8988T (cell line): Measurements from ENCODE around the gene CASTOR1.
"Not testable (repeated sequence)": the region's sequence is repeated elsewhere in the genome, so short reads cannot be mapped to it uniquely, and the experiment has no call there.

Experiments used
- DNase-seq: peaks from one replicate; pipeline ENCODE4 v3.0.0; 2011

Gene CASTOR1

DNA sequence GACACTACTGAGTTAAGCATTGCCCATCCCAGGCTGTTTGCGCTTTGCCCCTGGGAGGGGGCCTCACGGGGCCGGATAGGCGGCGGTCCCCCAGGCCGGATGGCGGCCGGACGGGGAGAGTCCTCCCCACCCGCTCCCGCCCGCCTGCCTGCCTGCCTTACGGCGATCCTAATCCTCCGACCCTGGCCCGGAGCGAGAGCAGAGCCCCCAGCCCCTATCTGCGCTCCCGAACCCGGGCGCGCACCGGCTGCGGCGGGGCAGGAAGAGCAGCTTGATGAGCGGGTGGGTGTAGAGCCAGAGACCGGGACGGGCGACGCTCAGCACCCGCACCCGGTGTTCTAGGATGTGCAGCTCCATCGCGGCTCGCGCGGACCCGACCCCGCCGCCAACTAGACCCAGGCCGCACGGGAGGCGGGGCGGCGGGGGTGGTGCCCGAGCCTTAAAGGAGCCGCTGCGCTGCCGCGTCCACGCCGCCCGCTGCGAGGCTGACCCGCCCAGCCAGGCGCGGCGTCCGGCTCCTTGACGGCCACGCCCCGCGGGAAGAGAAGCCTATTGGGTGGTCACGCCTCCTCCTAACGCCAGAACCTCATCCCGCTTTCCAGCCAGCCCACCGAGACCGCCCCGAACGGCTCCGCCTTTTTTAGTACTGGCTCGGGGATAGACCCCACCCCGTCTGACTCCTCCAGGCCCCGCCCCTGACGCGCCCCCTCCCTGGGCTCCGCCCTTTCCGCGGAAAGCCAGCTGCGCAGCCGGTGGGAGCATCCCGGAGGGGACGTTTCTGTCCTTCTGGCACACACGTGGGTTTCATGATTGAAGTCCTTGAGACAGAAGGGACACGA is at the start of gene CASTOR1:
Gene CASTOR1, minus strand, starts transcription at position 365 of the 839 bp plus-strand sequence. Its CDS starts 8 bp downstream, at position 357.
- peak; percentile 93 for DNase-seq

DNA sequence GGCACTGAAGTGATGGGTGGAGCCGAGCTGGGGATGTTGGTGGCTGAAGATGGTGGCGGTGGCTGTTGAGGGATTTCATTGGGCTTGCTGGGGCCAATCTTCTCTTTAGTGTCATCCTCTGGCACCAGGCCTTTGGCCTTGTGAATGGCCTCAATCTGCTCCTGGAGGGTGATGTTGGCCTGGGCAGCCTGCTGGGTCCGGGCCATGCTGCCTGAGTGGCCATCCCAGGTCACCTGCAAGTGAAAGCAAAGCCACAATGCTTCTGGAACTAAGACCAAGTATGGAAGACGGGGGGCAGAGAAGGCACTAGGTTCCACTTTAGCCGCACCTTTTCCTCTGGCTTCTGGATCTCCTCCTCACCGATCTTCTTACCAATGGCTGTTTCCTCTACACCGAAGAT is 49.5 kb upstream of the CASTOR1 start:
- DNase-seq: no peak

DNA sequence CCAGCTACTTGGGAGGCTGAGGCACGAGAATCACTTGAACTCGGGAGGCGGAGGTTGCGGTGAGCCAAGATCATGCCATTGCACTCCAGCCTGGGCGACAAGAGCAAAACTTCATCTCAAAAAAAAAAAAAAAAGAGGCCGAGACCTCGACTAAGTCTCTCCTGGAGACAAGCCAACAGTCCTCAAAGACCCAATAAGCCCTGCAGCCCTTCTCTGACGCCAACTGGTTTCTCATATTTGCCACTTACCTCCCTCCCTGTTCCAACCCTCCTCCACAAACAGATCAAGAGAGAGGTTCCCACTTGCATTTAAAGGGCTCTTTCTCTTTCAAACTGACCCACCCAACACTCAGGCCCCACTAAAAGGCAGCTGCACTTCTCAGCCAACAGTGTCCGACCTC is 49.0 kb upstream of the CASTOR1 start:
- not testable (repeated sequence) for DNase-seq

DNA sequence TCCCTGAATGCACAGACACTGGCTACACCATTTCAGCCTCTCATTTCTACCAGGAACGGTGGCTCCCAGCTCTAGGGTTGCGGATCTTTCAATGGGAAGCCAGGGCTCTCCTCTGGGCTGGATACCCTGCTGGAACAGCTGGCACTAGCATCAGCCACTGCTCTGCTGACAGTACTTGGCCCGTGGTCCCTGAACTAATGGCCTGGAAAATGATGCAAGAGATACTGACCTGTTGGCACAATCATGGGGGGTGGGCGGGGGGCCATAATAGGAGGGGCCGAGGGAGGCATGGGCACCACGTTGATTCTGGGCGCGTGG is 48.1 kb upstream of the CASTOR1 start:
- no peak for DNase-seq

DNA sequence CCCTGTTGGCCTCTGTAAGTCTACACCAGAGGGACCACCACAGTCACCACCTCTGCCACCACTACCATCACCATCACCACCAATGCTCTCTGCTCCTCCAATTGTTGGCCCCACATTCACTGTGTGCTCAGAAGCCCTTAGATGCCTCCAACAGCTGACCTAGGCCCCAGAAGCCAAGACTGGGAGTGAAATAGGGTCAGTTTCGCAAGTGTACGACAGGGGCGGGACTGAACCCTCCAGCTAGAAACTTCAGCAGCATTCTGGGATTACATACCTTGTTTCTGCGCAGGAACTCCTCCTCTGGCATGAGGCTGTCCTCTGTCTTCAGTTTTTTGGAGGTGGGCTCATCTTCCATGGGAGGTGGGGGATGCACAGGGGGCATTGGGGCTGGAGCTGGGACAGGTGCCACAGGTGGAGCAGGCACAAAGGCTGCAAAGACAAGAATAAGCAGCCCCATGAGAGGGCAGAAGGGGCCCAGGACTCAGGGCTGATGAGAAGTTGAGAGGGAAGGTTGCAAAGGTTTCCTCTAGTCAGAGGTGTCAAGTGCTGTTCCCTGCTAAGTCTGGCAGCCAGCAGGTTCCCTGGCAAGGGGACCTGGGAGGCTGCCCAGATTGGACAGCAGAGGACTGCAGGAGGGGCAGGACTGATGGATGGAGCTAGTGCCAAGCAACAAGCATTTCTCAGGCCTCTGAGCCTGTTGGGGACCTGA is 47.6 kb upstream of the CASTOR1 start:
- DNase-seq: no peak

DNA sequence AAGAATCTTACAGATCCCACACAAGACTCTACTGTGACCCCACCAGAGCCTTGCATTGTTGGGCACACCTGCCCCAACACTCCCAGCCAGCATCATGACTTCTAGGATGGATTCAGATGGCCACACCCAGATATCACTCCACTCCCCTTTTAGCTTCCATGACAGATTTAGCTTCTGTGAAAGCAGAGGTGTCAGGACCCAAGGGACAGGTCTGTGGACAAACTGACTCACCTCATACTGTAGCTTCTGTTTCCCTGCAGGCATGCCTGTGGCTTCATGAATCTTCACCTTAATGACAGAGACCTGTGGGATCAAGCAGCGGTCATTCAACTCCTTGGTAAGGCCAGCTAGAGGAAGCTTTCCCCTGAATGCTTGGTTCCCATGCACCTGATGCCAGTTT is 45.9 kb upstream of the CASTOR1 start:
- no peak for DNase-seq

DNA sequence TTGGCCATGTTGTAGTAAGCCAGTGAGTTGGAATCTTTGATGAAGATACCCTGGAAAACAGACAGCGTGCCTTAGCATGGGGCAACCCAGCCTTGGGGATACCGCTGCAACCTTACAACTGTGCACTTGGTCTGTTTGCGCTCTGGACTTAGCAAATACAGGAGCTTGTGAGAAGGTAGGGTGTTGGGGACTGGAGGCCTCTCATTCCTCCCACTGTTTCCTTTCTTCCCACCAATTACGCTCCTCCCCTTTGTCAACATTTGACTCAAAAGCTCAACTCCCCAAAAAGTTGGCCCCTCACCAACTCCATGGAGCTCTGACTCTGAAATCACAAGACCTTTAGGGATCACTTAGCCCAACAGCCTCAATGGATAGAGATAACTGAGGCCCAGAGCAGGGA is 45.3 kb upstream of the CASTOR1 start:
- no peak for DNase-seq

DNA sequence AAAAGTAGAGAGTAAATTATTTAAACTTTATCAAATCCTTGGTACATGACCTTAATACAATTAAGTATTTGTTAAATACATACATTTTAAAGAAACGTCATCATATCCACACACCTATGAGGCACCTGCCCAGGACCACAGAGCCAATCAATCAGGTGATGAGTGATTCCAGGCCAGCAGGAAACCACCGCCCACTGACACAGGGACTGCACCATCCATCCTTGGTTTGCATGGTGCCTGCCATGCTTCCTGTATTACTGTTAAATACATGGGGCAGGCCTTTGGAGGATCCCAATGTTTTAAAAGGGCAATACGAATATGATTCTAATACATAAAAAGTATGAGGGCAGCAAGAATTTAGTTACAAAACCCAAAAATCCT is 44.4 kb upstream of the CASTOR1 start:
- DNase-seq: no peak

DNA sequence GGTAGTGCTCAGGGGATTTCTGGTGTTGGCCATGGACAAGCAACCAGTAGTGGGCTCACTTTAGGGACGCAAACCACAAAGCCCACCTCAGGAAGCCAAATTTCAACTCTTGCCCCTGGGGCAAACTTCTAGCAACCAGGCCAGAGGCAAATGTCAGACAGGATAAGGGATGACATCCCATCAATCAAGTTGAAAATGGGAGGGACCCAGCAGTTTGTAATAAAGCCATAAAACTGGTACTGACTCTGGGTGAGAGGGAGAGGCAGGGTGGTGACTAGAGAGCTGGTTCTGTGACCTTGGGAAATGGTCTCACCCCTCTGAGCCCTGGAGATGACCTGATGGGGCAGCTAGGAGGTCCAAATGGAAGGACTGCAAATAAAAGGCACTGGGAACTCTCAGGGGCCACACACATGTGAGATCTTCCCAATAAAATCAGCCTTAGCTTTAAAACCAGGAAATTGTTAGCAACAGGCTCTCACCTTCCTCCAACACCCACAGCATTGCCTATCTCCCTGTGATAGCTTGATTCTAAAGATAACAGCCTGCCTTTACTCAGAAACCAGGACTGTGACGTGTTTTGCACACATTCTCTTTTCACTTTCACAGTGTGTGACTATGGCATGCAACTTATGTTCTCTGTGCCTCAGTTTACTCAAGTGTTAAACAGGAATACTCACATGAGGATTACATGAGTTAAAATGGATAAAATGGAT is 43.8 kb upstream of the CASTOR1 start:
- DNase-seq: no peak

DNA sequence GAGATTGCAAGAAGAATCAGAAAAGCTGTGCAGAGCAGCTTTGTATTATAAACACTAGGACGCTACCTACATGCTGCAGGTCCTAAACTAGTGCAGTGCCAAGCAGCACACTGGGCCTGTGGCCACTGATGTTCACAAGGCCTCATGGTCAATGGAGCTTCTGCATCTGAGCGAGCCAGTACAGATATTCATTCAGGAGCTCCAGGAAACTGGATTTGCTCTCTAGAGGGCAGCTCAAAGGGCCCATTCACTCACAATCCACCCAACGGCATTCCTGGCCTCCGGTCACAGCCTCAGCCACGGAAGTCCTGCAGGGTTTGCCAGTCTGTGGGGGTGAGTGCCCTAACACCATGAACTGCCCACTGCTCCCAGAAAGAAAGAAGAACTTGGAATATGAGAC is 43.2 kb upstream of the CASTOR1 start:
- DNase-seq: no peak

DNA sequence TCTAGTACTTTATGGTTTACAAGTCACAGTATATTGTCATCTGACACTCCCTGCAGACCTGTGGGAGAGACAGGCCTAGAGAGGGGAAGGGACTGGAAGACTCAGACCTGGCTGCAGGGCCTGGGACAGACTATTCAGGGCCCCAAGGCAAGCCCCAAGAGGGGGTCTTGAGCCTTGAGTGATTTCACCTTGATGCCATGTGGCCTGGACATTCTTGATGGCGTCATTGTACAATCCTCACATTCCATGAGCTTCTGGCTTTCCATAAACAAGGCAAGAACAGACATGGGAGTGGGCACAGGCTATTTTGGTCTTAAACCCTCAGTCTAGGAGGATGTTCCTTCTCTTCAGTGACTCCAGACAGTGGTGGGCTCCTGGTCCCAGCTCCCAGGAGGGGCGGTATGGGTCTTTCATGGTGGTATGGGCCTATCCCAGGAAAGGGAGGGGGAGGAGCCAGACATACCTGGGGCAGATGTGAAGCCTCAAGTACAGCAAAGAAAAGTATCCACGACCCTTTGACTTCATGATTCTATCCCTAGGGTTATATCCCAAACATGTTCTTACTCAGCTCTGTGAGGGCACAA is 39.3 kb upstream of the CASTOR1 start:
- DNase-seq: no peak

DNA sequence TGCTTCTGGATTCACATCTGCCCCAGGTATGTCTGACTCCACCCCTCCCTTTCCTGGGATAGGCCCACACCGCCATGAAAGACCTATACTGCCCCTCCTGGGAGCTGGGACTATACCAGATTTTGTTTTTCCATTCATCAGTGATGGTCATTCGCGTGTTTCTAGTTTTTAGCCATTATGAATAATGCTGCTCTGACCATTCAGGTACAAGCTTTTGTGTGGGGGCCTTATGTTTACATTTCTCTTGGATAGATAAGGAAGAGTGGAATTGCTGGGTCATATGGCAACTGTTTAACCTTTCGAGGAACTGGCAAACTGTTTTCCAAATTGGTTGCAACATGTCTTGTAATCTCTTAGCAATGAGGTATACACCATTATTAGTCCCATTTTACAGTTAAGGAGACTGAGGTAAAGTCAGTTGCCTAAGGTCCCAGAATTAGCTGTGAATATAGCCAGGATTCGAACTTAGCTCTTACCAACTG is 38.6 kb upstream of the CASTOR1 start:
- DNase-seq: peak; percentile 43

DNA sequence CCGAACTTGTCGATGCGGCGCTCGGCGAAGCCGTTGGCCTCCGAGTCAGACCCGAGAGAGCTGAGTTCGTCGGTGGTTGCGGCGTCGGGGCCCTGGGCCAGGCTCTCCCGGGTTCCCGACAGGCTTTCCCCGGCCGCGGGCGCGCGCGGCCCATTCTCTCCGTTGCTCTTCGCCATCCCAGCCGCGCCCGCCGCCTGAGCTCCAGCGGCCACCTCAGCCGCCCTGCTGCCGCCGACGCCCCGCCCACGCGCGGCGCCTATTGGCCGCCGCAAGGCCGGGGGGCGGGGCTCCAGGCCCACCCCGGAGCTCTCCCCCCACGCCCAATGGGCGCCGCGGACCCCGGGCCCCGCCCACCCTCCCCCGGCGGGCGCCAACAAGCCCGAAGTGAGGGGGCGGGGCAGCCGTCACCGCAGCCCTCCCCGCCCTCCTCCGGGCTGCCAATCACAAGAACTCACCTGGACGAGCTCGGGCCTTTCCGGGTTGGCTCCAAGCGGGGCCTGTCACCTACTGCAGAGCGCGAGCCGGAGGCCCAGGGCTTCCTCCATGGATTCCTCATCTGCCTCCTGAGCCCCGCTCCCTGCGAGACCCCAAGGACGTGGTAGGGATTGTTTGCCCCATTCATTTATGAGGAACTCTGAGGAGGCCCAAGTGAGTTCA is 37.5 kb upstream of the CASTOR1 start, which contains the start of gene TBC1D10A:
Gene TBC1D10A, minus strand, starts transcription at position 236 of the 657 bp plus-strand sequence. Its CDS starts 60 bp downstream, at position 176.
- peak; percentile 90 for DNase-seq

DNA sequence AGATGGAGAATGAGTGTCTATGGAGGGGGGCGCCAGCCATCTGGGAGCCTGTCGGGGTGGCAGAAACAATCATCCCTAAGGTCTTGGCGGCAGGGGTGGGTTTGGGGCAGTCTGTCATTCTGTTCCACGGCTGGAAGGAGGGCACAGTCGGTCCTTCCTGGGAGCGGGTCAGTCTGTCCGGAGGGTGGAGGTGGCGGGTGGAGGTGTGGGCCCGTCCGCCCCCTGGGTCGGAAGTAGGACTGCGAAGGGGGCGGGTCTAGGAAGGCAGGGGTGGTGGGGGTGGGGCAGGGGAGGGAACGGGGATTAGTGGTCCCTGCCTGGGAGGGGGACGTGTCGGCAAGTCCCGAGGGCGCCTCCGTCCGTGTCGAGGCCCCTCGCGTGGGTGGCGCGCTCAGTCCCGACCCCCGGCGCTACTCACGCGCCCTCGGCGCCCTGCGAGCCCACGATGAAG is 37.0 kb upstream of the CASTOR1 start:
- DNase-seq: peak; percentile 38

DNA sequence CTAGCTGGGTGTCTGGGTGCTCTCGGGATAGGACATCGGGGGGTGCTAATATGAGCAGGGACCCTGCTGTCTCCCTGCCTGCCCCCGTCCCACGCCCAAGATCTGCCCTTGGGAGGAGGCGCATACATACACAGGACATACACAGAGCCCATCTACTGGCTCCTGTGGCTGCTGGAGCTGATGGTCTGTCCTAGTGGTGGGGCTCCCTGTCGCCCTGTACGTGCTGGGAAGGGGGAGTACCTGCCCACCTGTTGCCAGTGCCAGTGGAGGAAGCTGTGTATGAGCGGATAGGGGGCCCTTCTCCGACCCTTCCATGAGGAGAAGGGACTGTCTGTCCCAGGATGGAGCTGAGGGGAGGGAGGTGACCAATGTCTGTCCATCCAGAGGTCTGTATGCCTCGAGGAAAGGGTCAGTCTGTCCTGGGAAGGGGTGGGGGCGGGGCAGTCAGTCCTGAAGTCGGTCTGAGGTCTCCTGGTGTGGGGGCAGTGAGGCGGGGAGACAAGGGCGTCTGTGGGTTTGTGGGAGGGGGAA is 36.5 kb upstream of the CASTOR1 start:
- no peak for DNase-seq

DNA sequence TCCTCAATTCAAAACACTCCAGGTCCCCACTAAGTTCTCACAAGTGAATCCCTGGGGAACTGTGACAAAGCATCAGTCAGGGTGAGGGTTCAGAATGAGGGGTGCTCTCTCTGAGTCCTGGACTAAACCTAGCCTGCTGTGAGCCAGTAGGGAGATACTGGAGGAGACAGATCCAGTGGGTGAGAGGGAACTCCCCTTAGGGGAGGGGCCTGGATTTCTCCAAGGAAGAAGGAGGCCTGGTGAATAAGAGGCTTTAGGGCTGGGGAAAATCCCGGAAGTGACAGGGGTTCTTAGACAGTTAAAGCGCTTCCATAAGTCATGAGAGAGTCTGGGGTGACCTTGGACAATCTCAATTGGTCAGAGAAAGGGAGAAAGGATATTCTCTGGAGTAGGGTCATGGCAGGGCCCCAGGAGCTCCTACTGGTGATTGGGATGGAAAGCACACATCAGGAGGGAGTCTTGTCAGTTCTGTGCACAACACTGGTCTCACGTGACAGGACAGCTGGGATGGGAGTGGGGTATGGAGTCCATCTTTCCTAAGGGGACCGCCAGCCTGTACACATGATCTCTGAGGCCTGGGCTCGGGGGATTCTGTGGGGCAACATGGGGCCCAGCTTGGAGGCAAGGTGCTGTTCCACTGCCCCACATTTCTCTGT is 35.9 kb upstream of the CASTOR1 start:
- DNase-seq: no peak

DNA sequence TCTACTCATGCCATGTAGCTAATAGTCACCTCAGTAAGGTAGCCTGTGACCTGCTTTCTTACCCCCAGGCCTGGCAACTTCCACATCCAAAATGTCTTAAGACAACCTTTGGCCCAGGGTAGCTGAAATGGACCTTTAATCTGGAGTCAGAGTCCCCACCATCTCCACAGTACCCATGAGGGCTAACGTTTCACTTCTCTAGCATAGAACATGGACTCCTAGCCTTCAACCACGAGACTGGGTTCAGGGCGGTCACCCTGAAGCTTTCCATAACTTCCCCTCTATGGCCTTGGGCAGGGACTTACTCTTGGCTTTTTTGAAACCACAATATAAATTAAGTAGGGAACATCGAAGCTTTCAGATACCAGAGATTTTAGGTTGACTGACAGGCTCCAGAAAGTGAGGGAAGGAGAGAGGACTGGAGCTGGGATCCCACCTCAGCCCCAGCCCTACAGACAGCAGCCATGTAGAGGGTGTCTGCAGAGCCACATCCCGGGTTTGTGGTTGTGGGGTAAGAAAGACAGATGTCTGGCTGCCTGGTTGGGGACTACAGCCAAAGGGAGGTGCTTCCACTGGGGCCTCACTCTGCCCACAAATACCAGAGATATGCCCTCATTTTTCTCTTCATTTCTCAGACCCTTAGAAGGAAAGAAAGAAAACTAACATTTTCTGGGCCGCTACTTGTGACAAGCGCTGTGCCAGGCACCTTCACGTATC is 34.9 kb upstream of the CASTOR1 start:
- DNase-seq: no peak

DNA sequence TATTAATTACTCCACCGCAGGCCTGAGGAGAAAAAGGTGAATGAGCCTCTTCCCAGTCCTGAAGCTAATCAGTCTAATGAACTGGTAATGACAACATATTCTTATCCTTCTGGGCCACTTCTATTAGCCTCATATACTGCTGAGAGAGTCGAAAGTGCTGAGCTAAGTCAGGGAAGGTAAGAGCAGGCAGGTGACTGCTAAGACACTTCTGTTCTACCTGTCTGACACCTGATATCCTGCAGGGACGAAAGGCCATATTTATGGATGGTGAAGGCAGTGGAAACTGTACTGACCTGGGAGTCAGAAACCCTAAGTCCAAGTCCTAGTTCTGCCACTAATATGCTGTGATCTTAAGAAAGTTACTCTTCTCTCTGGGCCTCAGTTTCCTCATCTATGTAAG is 33.9 kb upstream of the CASTOR1 start:
- no peak for DNase-seq

DNA sequence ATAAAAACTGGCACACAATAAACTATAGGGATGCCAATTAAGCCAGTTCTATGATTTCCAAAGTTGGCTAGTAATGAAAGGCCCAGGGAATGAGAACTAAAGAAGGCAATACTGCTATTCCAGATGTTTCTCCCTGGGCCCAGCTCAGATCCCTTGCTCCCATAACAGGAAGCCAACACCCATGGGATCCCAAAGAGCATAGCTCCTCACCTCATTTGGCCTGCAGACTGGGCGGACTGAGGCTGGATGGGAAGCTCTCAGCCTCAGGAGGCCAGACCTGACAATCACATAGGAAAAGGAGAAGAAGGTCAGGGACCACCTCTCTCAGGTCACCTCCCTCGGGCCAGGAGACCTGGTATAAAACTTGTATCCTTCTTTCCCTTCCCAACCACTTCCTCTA is 32.2 kb upstream of the CASTOR1 start:
- DNase-seq: no peak

DNA sequence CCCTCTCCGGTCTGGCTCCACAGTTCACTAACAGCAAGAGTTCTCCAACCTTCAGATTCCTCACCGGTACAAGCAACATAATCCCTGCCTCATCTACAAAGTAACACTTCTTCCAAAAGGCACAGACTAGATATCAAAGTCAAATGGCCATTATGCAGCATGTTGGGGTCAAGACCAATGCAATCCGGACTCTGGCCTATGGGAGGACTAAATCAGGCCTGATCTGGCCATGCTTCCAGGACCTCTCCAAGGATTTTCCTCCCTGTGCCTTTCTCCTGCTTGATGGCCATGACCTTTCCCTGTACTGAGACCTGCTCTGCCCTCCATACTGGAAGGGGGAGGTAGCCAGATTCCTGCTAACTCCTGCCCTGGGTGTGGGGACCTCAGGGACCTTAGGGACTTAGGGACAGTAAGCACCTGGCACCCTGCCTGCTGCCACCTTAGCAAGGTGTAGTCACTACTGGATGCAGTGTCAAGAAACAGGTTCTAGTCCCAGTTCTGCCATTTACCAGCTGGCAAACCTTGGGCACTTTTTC is 30.8 kb upstream of the CASTOR1 start:
- DNase-seq: no peak
